Glutamatergic neuron (in vitro differentiated cells): ENCODE data around the gene EXOSC5. TPM values are rescaled to one million over a fixed set of nuclear protein-coding genes. Genes with fewer than 3 reads are reported as not detected.
"Not testable (repeated sequence)": the region's sequence is repeated elsewhere in the genome, so short reads cannot be mapped to it uniquely, and the experiment has no call there.

ENCODE experiments used
- DNase-seq: peaks from one replicate; pipeline ENCODE4 v3.0.0; 2022
- H3K27ac Mint-ChIP-seq: one replicate; pipeline ENCODE4 v1.8.0; 2020; ENCODE audit warnings: mild to moderate bottlenecking, mixed read lengths, inconsistent platforms; ENCODE audit not compliant: unreplicated experiment
- H3K27me3 Mint-ChIP-seq: one replicate; pipeline ENCODE4 v1.8.0; 2020; ENCODE audit warnings: mild to moderate bottlenecking, moderate library complexity, mixed read lengths, inconsistent platforms; ENCODE audit not compliant: unreplicated experiment
- H3K36me3 Mint-ChIP-seq: one replicate; pipeline ENCODE4 v1.8.0; 2020; ENCODE audit warnings: mild to moderate bottlenecking, mixed read lengths, inconsistent platforms; ENCODE audit not compliant: unreplicated experiment
- H3K4me1 Mint-ChIP-seq: one replicate; pipeline ENCODE4 v1.8.0; 2020; ENCODE audit warnings: mild to moderate bottlenecking, low read depth, mixed read lengths, inconsistent platforms; ENCODE audit not compliant: unreplicated experiment
- H3K4me3 Mint-ChIP-seq: one replicate; pipeline ENCODE4 v1.8.0; 2020; ENCODE audit warnings: mild to moderate bottlenecking, mixed read lengths, inconsistent platforms; ENCODE audit not compliant: unreplicated experiment
- H3K9me3 Mint-ChIP-seq: one replicate; pipeline ENCODE4 v1.8.0; 2020; ENCODE audit warnings: mild to moderate bottlenecking, moderate library complexity, mixed read lengths, inconsistent platforms; ENCODE audit not compliant: unreplicated experiment
- CTCF ChIP-seq: fragments of 200-600 bp; sonication (generic); IDR thresholded peaks from one replicate; pipeline ENCODE4 v1.5.0; 2021; ENCODE audit not compliant: partially characterized antibody, unreplicated experiment
- total RNA-seq: library from RNA; stranded (reverse); fragmentation: NEBNext Ultra II Directional; extraction: Animal tissue kit (Norgen Biotek cat#: 25700); gene quantifications from one replicate; pipeline ENCODE4 v1.2.1, GENCODE V29; 2021; ENCODE audit not compliant: unreplicated experiment

EXOSC5 gene
- total RNA-seq, 1 donor from 2014 or later: 18.2 TPM

GRCh38 chr19:41435936-41436673 lies 38.9 kb upstream of the EXOSC5 start:
- no peak for TF ChIP-seq CTCF
- Mint-ChIP-seq H3K9me3 (peaks cover 2% of the 10 kb centered on the region), H3K27me3 (peaks cover 5% of the 10 kb centered on the region), H3K4me3 (no peak overlapping the region), H3K36me3 (peaks cover 4% of the 10 kb centered on the region), H3K4me1 (peaks cover 5% of the 10 kb centered on the region), H3K27ac (no peak overlapping the region)
- DNase-seq: no peak

- not testable (repeated sequence) for DNase-seq, H3K4me3 Mint-ChIP-seq, H3K4me1 Mint-ChIP-seq, H3K27ac Mint-ChIP-seq, H3K27me3 Mint-ChIP-seq, H3K36me3 Mint-ChIP-seq, H3K9me3 Mint-ChIP-seq
These were observed 38.2 kb upstream of the EXOSC5 start for GRCh38 chr19:41435376-41435775.

- peaks cover 4% of the 10 kb centered on the region for H3K27me3 Mint-ChIP-seq
- no peak overlapping the region for H3K4me3 Mint-ChIP-seq
- no peak for DNase-seq
- no peak for TF ChIP-seq CTCF
- peaks cover 2% of the 10 kb centered on the region for H3K9me3 Mint-ChIP-seq
- peaks cover 4% of the 10 kb centered on the region for H3K36me3 Mint-ChIP-seq
- no peak overlapping the region for H3K27ac Mint-ChIP-seq
- H3K4me1 Mint-ChIP-seq: peaks cover 8% of the 10 kb centered on the region
These were observed 37.3 kb upstream of the EXOSC5 start for GRCh38 chr19:41434450-41434849.

GRCh38 chr19:41433171-41433570 lies 36.0 kb upstream of the EXOSC5 start:
- no peak for TF ChIP-seq CTCF
- H3K4me3 Mint-ChIP-seq: no peak overlapping the region
- peaks cover 4% of the 10 kb centered on the region for H3K36me3 Mint-ChIP-seq
- H3K27ac Mint-ChIP-seq: no peak overlapping the region
- no peak for DNase-seq
- H3K4me1 Mint-ChIP-seq: peaks cover 6% of the 10 kb centered on the region
- H3K9me3 Mint-ChIP-seq: peaks cover 2% of the 10 kb centered on the region
- peaks cover 4% of the 10 kb centered on the region for H3K27me3 Mint-ChIP-seq

- no peak for TF ChIP-seq CTCF
- peak overlapping the region; percentile 55 for H3K4me3 Mint-ChIP-seq
- peaks cover 11% of the 10 kb centered on the region for H3K4me1 Mint-ChIP-seq
- H3K9me3 Mint-ChIP-seq: peaks cover 9% of the 10 kb centered on the region
- H3K36me3 Mint-ChIP-seq: no peaks in the 10 kb centered on the region
- DNase-seq: no peak
- peaks cover 11% of the 10 kb centered on the region for H3K27me3 Mint-ChIP-seq
- peak overlapping the region; percentile 22 for H3K27ac Mint-ChIP-seq
These were observed 34.5 kb upstream of the EXOSC5 start for GRCh38 chr19:41431426-41432386.
